Mesenchymal stem cell (in vitro differentiated cells and primary cell): ENCODE results near the gene RPUSD4.

Source experiments
- DNase-seq: peaks from one replicate; pipeline ENCODE4 v3.0.0-alpha.2; 2013
- H2AFZ ChIP-seq: one replicate; pipeline ENCODE4 v1.6.1; 2013; ENCODE audit warnings: low read depth, mild to moderate bottlenecking, control low read depth, inconsistent platforms, low read length, moderate library complexity
- H2AK5ac ChIP-seq: 2 replicates; pipeline ENCODE4 v1.6.1; 2013; ENCODE audit warnings: low read length, moderate library complexity, mild to moderate bottlenecking, inconsistent platforms; ENCODE audit not compliant: severe bottlenecking
- H2BK120ac ChIP-seq: one replicate; pipeline ENCODE4 v1.6.1; 2013; ENCODE audit warnings: low read depth, mild to moderate bottlenecking, inconsistent platforms, low read length, moderate library complexity
- H2BK12ac ChIP-seq, 2 experiments: one replicate each; pipeline ENCODE4 v1.6.1; 2013; ENCODE audit warnings: inconsistent platforms in 2 of 2, low read length in 2 of 2, mild to moderate bottlenecking in 2 of 2, moderate library complexity in 2 of 2, control low read depth in 1 of 2
- H2BK15ac ChIP-seq: one replicate; pipeline ENCODE4 v1.6.1; 2013; ENCODE audit warnings: mild to moderate bottlenecking, low read depth, inconsistent platforms; ENCODE audit not compliant: poor library complexity, severe bottlenecking
- H2BK5ac ChIP-seq: 2 replicates; pipeline ENCODE4 v1.6.1; 2013; ENCODE audit warnings: low read depth, mild to moderate bottlenecking, low read length, control low read depth, inconsistent platforms; ENCODE audit not compliant: poor library complexity, severe bottlenecking
- H3K14ac ChIP-seq, 2 experiments: one replicate each; pipeline ENCODE4 v1.6.1; 2013; ENCODE audit warnings: inconsistent platforms in 2 of 2, low read length in 2 of 2, control low read depth in 1 of 2, mild to moderate bottlenecking in 1 of 2, moderate library complexity in 1 of 2
- H3K18ac ChIP-seq, 2 experiments: one replicate each; pipeline ENCODE4 v1.6.1; 2013; ENCODE audit warnings: inconsistent platforms in 2 of 2, low read length in 2 of 2, control low read depth in 1 of 2, low read depth in 1 of 2, mild to moderate bottlenecking in 1 of 2
- H3K23ac ChIP-seq, 2 experiments: one replicate each; pipeline ENCODE4 v1.6.1; 2013; ENCODE audit warnings: inconsistent platforms in 2 of 2, low read length in 2 of 2, mild to moderate bottlenecking in 2 of 2, moderate library complexity in 2 of 2, control low read depth in 1 of 2
- H3K27ac ChIP-seq: 2 replicates; pipeline ENCODE4 v1.5.1; 2013; ENCODE audit warnings: mild to moderate bottlenecking, moderate library complexity, low read length, control low read depth, inconsistent platforms; ENCODE audit not compliant: poor library complexity, severe bottlenecking
- H3K27me3 ChIP-seq, 2 experiments: 2 replicates each; pipeline versions ENCODE4 v1.6.1 to v1.7.0; 2013; ENCODE audit warnings: low read length in 2 of 2, mild to moderate bottlenecking in 2 of 2, moderate library complexity in 2 of 2, control low read depth in 1 of 2, inconsistent platforms in 1 of 2; ENCODE audit not compliant: control insufficient read depth in 1 of 2, insufficient read depth in 1 of 2
- H3K36me3 ChIP-seq, 2 experiments: 2 replicates each; pipeline versions ENCODE4 v1.6.1 to v1.7.0; 2013; ENCODE audit warnings: low read length in 2 of 2, control low read depth in 1 of 2, inconsistent platforms in 1 of 2, low read depth in 1 of 2, mild to moderate bottlenecking in 1 of 2; ENCODE audit not compliant: insufficient read depth in 2 of 2, control insufficient read depth in 1 of 2
- H3K4ac ChIP-seq, 2 experiments: one replicate each; pipeline ENCODE4 v1.6.1; 2013; ENCODE audit warnings: inconsistent platforms in 2 of 2, low read length in 2 of 2, mild to moderate bottlenecking in 2 of 2, moderate library complexity in 2 of 2, control low read depth in 1 of 2, low read depth in 1 of 2
- H3K4me1 ChIP-seq: 2 replicates; pipeline ENCODE4 v1.6.1; 2013; ENCODE audit warnings: low read depth, low read length, control low read depth; ENCODE audit not compliant: control insufficient read depth, insufficient read depth
- H3K4me2 ChIP-seq: 2 replicates; pipeline ENCODE4 v1.6.1; 2013; ENCODE audit warnings: low read length, mild to moderate bottlenecking, inconsistent platforms; ENCODE audit not compliant: poor library complexity, severe bottlenecking
- H3K4me3 ChIP-seq, 2 experiments: 2 replicates each; pipeline versions ENCODE4 v1.5.1 to v1.7.0; 2013; ENCODE audit warnings: low read length in 2 of 2, mild to moderate bottlenecking in 2 of 2, control low read depth in 1 of 2, low read depth in 1 of 2; ENCODE audit not compliant: insufficient read depth in 1 of 2
- H3K79me1 ChIP-seq: replicated peaks from 2 replicates; pipeline ENCODE4 v1.6.1; 2013; ENCODE audit warnings: mild to moderate bottlenecking, control low read depth, low read length, inconsistent platforms; ENCODE audit not compliant: poor library complexity, severe bottlenecking
- H3K9ac ChIP-seq: 2 replicates; pipeline ENCODE4 v1.7.0; 2013; ENCODE audit warnings: mild to moderate bottlenecking, low read length, moderate library complexity
- H3K9me3 ChIP-seq: 2 replicates; pipeline ENCODE4 v1.7.0; 2013; ENCODE audit warnings: mild to moderate bottlenecking, low read length; ENCODE audit not compliant: control insufficient read depth
- H4K8ac ChIP-seq: one replicate; pipeline ENCODE4 v1.6.1; 2013; ENCODE audit warnings: inconsistent platforms, mild to moderate bottlenecking, low read length, moderate library complexity
- H4K91ac ChIP-seq: one replicate; pipeline ENCODE4 v1.6.1; 2013; ENCODE audit warnings: mild to moderate bottlenecking, low read length, inconsistent platforms
- WGBS: methylation state at CpG from one replicate; pipeline ENCODE4 v1.1.7; 2013; ENCODE audit warnings: mixed read lengths; 5-methylcytosine and 5-hydroxymethylcytosine counted together

RPUSD4 gene

DNA sequence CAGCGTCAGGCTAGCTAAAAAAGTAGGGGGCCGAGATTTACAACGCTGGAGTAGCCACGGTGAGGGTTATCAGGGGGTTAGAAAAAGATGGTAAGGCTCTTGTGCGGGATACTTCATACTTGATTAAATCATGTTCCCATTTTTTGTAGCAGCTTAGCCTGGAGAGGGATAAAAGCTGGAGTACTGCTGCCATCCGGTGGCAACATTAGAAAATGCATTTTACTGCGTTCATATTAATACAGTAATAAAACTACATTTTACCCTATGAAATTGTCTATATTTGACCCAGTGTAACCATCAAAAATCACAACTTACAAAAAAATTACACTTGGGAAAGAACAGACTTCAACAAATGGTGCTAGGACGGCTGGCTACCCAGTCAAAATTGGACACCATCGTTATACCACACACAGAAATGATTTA lies 17.3 kb downstream of the RPUSD4 start:
- Histone ChIP-seq H3K9me3 (peaks cover 5% of the 10 kb centered on the region), H2AK5ac (no peak overlapping the region), H3K4ac (no peak overlapping the region), H3K18ac (no peak overlapping the region), H2BK15ac (no peak overlapping the region), H3K79me1 (peaks cover 17% of the 10 kb centered on the region), H4K91ac (no peak overlapping the region), H3K23ac (no peak overlapping the region), H3K4me1 (peaks cover 16% of the 10 kb centered on the region), H2BK12ac (no peak overlapping the region), H2BK120ac (no peak overlapping the region), H4K8ac (no peak overlapping the region), H3K14ac (no peak overlapping the region), H3K9ac (peak overlapping the region; percentile 55), H3K27ac (no peak overlapping the region), H3K36me3 (peaks cover 42 to 48% of the 10 kb centered on the region in 2 experiments), H3K27me3 (no peaks in the 10 kb centered on the region), H3K4me2 (no peak overlapping the region), H2BK5ac (no peak overlapping the region), H2AFZ (no peak overlapping the region), H3K4me3 (no peak overlapping the region)
- 75% methylated on average over 7 of the region's 9 CpGs for WGBS
- peak; percentile 51 for DNase-seq

DNA sequence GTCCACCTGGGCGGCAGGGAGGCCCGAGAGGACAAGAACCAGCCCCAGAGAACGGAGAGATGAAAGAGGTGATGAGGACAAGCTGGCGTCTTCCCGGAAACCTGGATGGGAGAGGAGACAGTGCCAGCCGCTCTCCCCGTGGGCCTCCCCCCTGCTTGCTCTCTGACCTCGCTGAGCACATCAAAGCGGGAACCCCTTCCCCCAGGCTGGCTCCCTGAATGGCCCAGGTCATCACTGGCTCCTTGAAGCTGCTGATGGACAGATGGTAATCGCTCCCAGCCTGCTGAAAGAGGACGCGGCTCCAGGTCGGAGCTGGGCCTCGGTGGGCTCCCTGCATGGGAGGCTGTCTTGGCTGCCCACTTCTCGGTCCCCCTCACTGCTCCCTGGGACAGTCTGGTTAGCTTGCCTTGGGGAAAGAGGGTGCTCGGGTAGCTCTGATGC lies 18.4 kb downstream of the RPUSD4 start:
- H3K14ac ChIP-seq, result no peak overlapping the region
- H3K79me1 ChIP-seq, result peaks cover 17% of the 10 kb centered on the region
- H3K27me3 ChIP-seq, result no peaks in the 10 kb centered on the region
- peaks cover 11% of the 10 kb centered on the region for H3K4me1 ChIP-seq
- no peak overlapping the region for H2BK12ac ChIP-seq
- no peak overlapping the region for H2AFZ ChIP-seq
- peak overlapping the region; percentile 7 for H4K91ac ChIP-seq
- no peak for DNase-seq
- 92% methylated on average over 16 of the region's 16 CpGs for WGBS
- no peak overlapping the region for H3K4ac ChIP-seq
- H2AK5ac ChIP-seq, result no peak overlapping the region
- H4K8ac ChIP-seq, result no peak overlapping the region
- no peak overlapping the region for H2BK5ac ChIP-seq
- no peak overlapping the region for H3K27ac ChIP-seq
- H3K4me2 ChIP-seq, result no peak overlapping the region
- H2BK15ac ChIP-seq, result no peak overlapping the region
- no peak overlapping the region for H3K4me3 ChIP-seq
- no peak overlapping the region for H3K18ac ChIP-seq
- no peak overlapping the region for H3K23ac ChIP-seq
- H3K36me3 ChIP-seq, result peaks cover 40 to 53% of the 10 kb centered on the region in 2 experiments
- H2BK120ac ChIP-seq, result no peak overlapping the region
- peak overlapping the region; percentile 58 for H3K9ac ChIP-seq
- peaks cover 5% of the 10 kb centered on the region for H3K9me3 ChIP-seq

- Histone ChIP-seq H2AFZ (no peak overlapping the region), H4K91ac (no peak overlapping the region), H3K18ac (no peak overlapping the region), H2AK5ac (no peak overlapping the region), H3K9me3 (peaks cover 4% of the 10 kb centered on the region), H3K27me3 (no peaks in the 10 kb centered on the region), H3K79me1 (peaks cover 17% of the 10 kb centered on the region), H2BK15ac (no peak overlapping the region), H2BK12ac (no peak overlapping the region), H3K4ac (no peak overlapping the region), H2BK5ac (no peak overlapping the region), H3K4me1 (peaks cover 7% of the 10 kb centered on the region), H2BK120ac (no peak overlapping the region), H3K14ac (peak overlapping the region in 1 of 2 experiments; percentile 11), H3K23ac (no peak overlapping the region), H3K4me2 (no peak overlapping the region), H4K8ac (no peak overlapping the region), H3K9ac (peak overlapping the region; percentile 58), H3K36me3 (peaks cover 33 to 56% of the 10 kb centered on the region in 2 experiments), H3K27ac (no peak overlapping the region), H3K4me3 (no peak overlapping the region)
- no peak for DNase-seq
- 96% methylated on average over 6 of the region's 7 CpGs for WGBS
These were observed 19.1 kb downstream of the RPUSD4 start for GRCh38 chr11:126192361-126192760.

- no peak overlapping the region for H3K14ac ChIP-seq
- no peak for DNase-seq
- no peak overlapping the region for H4K91ac ChIP-seq
- no peak overlapping the region for H2BK120ac ChIP-seq
- 95% methylated on average over 11 of the region's 11 CpGs for WGBS
- H3K9ac ChIP-seq, result peak overlapping the region; percentile 58
- H3K4me3 ChIP-seq, result no peak overlapping the region
- no peak overlapping the region for H2BK5ac ChIP-seq
- no peak overlapping the region for H3K4me2 ChIP-seq
- no peak overlapping the region for H3K23ac ChIP-seq
- no peak overlapping the region for H3K27ac ChIP-seq
- no peak overlapping the region for H3K18ac ChIP-seq
- H2BK12ac ChIP-seq, result no peak overlapping the region
- no peak overlapping the region for H4K8ac ChIP-seq
- peaks cover 4% of the 10 kb centered on the region for H3K4me1 ChIP-seq
- no peak overlapping the region for H2BK15ac ChIP-seq
- H3K27me3 ChIP-seq, result no peaks in the 10 kb centered on the region
- H3K4ac ChIP-seq, result no peak overlapping the region
- H3K36me3 ChIP-seq, result peaks cover 25 to 59% of the 10 kb centered on the region in 2 experiments
- no peaks in the 10 kb centered on the region for H3K9me3 ChIP-seq
- H3K79me1 ChIP-seq, result peaks cover 17% of the 10 kb centered on the region
- H2AFZ ChIP-seq, result no peak overlapping the region
- no peak overlapping the region for H2AK5ac ChIP-seq
These were observed 19.9 kb downstream of the RPUSD4 start for GRCh38 chr11:126191379-126192073.
